GM21576 (cell line): ENCODE data around the gene CSNK1G3.
"Not testable (repeated sequence)": the region's sequence is repeated elsewhere in the genome, so short reads cannot be mapped to it uniquely, and the experiment has no call there.

Experiments
- ATAC-seq: cut with Tn5 transposase; IDR thresholded peaks from one replicate; pipeline ENCODE4 v1.9.1; 2021; ENCODE audit warnings: mild to moderate bottlenecking, moderate library complexity; ENCODE audit not compliant: unreplicated experiment

Gene CSNK1G3

GRCh38 chr5:123511648-123512605, at the start of gene CSNK1G3:
Gene CSNK1G3 (plus strand): TSS chr5:123512177. CDS start chr5:123545664, 33,487 bp downstream.
- ATAC-seq: peak; percentile 95

DNA sequence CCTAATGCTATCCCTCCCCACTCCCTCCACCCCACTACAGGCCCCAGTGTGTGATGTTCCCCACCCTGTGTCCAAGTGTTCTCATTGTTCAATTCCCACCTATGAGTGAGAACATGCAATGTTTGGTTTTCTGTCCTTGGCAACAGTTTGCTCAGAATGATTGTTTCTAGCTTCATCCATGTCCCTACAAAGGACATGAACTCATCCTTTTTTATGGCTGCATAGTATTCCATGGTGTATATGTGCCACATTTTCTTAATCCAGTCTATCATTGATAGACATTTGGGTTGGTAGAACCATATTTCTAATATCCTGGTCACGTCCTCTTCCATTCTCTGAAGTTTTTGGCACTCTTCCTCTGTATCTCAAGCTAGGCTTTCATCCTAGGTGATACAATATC, 45.1 kb upstream of the CSNK1G3 start:
- ATAC-seq: not testable (repeated sequence)

GRCh38 chr5:123471385-123471784, 40.6 kb upstream of the CSNK1G3 start:
- no peak for ATAC-seq

GRCh38 chr5:123472150-123472924, 39.6 kb upstream of the CSNK1G3 start:
- no peak for ATAC-seq

- ATAC-seq: no peak
These were observed 37.7 kb upstream of the CSNK1G3 start for GRCh38 chr5:123474228-123474627.

DNA sequence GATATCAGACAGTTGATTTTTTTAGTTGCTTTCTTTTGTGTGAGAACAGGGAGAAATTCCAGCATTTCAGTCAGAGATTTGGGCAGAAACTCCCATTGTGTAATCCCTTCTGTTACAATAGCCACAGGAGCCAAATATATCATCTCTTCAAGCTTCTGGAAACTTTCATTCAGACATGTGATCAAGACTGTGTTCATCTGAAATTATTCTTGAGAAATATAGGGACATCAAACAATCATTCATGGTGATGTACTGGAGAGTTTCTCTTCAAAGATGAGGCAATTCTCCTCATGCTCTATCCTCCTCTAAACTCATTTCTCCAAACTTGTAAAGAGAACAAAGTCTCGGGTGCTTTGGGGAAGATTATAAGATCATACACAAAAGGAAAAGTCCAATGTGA, 35.2 kb upstream of the CSNK1G3 start:
- no peak for ATAC-seq

GRCh38 chr5:123478546-123478945, 33.4 kb upstream of the CSNK1G3 start:
- ATAC-seq: no peak

DNA sequence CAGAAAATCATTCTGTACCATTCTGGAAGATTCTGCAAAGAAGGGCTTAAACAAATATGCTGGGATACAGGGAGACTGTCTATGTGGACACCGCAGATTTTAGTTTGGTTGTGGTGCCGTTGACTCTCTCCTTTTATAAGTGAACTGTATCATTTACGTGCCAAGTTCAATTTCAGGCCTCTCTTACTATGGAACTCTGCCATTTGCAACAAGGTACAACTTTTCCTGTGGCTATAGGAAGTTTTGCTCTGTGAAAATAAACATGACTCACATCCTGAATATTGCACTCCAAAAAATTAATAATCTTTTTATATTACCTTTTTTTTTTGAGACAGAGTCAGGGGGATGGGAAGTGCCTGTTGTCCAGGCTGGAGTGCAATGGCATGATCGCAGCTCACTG, 29.7 kb upstream of the CSNK1G3 start:
- no peak for ATAC-seq

- ATAC-seq: no peak
These were observed 28.4 kb upstream of the CSNK1G3 start for GRCh38 chr5:123483446-123484077.

GRCh38 chr5:123485275-123485674, 26.7 kb upstream of the CSNK1G3 start:
- no peak for ATAC-seq

DNA sequence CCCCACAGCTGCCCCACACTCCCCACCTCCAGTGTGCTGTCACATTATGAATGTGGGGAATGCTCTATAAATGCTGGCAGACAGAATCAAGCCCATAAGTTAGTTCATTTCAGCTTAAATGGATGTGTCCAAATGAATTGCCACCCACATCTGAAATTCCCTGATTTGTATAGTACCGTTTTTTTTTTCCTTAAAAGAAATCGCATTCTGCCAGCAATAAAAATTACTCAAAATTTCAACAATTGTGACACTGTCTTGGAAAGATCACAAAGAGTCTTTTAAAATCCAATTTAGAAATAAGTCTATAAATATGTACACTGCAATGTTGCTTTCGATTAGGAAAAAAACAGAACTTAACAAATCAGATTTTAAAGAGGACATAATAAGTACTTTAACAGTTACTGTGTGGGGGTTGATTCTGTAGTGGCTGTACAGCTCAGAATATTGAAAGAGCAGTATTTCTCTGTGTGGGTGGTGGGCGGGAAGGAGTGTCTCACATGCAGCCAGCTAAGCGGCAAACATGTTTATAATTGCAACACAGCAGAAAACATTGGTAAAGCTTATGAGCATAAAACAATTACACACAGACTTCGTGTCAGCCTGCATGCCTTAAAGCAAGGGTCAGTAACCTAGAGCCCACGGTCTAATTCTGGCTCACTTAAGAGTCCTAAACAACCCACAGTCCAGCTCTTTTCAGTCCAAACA, 24.9 kb upstream of the CSNK1G3 start:
- no peak for ATAC-seq

GRCh38 chr5:123490974-123491373, 21.0 kb upstream of the CSNK1G3 start:
- no peak for ATAC-seq

GRCh38 chr5:123495211-123495610, 16.8 kb upstream of the CSNK1G3 start:
- ATAC-seq: not testable (repeated sequence)

DNA sequence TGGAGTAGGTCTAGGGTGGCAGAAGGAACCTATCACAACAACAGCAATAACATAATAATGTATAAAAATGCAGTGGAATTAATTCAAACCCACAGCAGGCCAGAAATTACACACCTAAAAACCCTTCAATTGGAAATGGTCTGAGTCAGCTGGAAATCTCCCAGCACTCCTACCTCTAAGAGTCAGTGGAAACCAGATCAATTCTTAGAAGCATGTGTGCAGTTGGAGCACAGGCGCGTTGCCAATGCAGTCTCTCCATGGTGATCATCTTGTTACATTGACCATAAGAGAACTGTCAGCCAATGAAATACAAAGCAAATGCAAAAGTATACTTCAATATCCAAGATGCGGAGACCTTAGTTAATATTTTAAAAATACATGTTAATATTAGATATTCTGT, 15.1 kb upstream of the CSNK1G3 start:
- ATAC-seq: no peak

DNA sequence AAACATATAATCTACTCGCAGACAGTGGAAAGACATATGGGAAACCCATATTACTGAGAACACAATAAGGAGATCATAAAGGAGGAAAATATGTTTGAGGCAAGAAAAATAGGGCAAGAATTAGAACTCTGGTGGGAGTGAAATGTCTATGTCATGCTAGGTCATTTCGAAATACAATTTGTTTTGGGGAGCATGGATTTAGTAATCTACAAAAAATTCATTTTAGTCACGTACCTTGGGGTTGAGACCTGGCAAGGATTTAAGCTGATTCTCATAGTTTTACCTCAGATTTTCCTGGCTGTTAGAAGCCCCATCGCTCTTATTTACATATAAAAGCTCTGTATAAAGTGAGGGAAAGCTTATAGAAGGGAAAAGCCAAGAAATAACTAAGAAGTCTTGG, 11.5 kb upstream of the CSNK1G3 start:
- no peak for ATAC-seq

- ATAC-seq: no peak
These were observed 9.9 kb upstream of the CSNK1G3 start for GRCh38 chr5:123502120-123502519.

DNA sequence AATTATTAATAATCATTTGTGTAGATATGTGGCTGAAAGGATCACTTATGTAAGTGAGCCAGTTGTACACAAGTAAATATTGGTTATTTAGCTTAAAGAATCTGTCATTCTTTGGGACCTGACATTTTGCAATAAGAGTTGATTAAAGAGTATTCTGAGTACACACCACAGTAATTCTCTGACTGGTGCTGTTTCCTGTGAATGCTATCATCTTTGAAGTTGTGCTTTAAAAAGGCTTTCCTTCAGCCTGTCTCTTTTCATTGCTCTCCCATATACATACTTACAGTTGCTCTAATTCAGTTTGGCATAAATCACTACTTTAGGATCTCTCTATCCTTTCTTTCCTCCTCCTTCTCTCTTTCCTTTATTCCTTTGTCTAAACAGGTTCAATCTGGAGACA, 8.7 kb upstream of the CSNK1G3 start:
- ATAC-seq: no peak

GRCh38 chr5:123505633-123506032, 6.3 kb upstream of the CSNK1G3 start:
- no peak for ATAC-seq

- ATAC-seq: no peak
These were observed 3.5 kb upstream of the CSNK1G3 start for GRCh38 chr5:123508441-123508840.

- no peak for ATAC-seq
These were observed 708 bp upstream of the CSNK1G3 start for GRCh38 chr5:123511290-123511647.
